ENCODE results near the gene FBXO24. TPM values are rescaled to one million over a fixed set of nuclear protein-coding genes. Genes with fewer than 3 reads are reported as not detected.

FBXO24 gene
- total RNA-seq, 6 donors from 2014 or later = 0.63 to 4.2 (median 0.77) TPM; not detected in 3

DNA sequence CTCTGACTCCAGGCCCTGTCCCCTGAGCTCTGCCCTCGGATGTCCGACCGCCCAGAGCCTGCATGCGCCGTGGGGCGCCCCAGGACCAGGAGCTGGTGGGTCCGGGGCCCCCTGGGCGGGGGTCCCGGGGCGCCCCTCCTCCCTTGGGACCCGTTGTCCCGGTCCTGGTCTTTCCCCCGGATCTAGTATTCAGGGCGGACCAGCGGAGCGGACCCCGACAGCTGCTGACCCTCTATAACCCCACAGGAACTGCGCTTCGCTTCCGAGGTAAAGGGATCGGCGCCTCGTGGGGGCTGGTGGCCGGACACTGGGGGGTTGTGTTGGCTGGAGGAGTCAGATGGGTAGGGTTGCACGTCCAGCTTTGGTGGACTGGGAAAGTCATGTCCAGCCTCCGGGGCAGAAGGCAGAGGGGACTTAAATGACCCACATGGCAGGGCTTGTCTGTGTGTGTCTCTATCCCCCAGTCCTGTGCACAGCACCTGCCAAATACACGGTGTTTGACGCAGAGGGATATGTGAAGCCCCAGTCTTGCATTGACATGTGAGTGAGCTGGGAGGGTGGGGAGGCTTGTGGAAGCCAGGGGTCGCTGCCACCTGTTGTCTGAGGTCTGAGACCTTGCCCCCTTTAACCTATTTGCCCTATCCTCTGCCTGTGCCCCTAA, 26.7 kb downstream of the FBXO24 start:
- Histone ChIP-seq H3K36me3 (peaks cover 0 to 6% (median 3%) of the 10 kb centered on the region in 4 donors), H3K9me3 (no peaks in the 10 kb centered on the region), H3K4me1 (peaks cover 8 to 17% (median 10%) of the 10 kb centered on the region in 4 donors), H3K27ac (peak overlapping the region; percentile 80 to 94 (median 90)), H3K4me3 (peak overlapping the region; percentile 37 to 82 (median 76)), H3K27me3 (no peaks in the 10 kb centered on the region)
- no peak for DNase-seq
- peak; percentile 1 to 2 for ATAC-seq (ENCODE audit: low FRiP score in 2 of 2)
- TF ChIP-seq EP300 (IDR thresholded peaks at IDR 0.05) (no peak), POLR2AphosphoS5 (IDR thresholded peaks at IDR 0.05) (no peak), POLR2A (IDR thresholded peaks at IDR 0.05) (no peak)
- TF ChIP-seq, protein P1, sequence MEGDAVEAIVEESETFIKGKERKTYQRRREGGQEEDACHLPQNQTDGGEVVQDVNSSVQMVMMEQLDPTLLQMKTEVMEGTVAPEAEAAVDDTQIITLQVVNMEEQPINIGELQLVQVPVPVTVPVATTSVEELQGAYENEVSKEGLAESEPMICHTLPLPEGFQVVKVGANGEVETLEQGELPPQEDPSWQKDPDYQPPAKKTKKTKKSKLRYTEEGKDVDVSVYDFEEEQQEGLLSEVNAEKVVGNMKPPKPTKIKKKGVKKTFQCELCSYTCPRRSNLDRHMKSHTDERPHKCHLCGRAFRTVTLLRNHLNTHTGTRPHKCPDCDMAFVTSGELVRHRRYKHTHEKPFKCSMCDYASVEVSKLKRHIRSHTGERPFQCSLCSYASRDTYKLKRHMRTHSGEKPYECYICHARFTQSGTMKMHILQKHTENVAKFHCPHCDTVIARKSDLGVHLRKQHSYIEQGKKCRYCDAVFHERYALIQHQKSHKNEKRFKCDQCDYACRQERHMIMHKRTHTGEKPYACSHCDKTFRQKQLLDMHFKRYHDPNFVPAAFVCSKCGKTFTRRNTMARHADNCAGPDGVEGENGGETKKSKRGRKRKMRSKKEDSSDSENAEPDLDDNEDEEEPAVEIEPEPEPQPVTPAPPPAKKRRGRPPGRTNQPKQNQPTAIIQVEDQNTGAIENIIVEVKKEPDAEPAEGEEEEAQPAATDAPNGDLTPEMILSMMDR (IDR thresholded peaks at IDR 0.05) = no peak
- 8 to 11% methylated on average over 3 to 17 of the region's 29 CpGs for WGBS, 2 donors

DNA sequence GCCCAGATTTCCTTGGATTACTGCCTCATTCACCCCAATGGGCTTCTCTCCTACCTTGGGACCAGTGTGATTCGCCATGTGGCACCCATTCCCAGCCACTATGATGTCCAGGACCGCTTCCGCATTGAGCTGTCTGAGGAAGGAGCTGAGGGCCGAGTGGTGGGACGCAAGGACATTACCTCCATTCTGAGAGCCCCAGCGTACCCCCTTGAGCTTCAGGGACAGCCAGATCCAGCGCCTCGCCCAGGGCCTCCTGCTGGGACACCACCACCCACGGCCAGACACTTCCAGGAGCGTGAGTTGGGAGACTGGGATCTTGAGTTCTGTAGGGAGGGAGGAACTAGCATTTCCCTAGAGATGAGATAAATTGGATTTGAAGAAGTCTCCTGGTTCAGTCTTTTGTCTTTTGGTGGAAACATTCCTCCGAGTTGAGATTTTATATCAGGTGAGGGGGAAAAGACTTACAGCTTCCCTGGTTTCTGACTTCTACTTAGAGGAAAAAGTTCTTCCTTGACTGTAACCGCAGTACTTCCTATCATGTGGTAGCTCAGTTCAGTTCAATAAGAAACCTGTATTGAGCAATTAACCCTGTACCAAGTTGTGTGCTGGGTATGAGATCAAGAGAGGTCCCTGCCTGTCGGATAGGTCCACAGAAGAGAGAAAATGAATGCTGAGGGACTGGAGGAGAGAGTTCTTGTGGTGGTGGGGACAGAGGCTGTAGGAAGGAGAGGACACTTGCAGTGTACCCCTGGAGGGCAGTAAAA, 27.5 kb downstream of the FBXO24 start:
- no peak for ATAC-seq (ENCODE audit: low FRiP score in 2 of 2)
- peak overlapping the region in 3 of 4 donors; percentile 70 to 82 (median 81) for H3K4me3 ChIP-seq
- no peak for DNase-seq
- H3K36me3 ChIP-seq = peaks cover 0 to 6% (median 3%) of the 10 kb centered on the region in 4 donors
- peaks cover 8 to 17% (median 10%) of the 10 kb centered on the region in 4 donors for H3K4me1 ChIP-seq
- no peak for TF ChIP-seq EP300 (IDR thresholded peaks at IDR 0.05)
- TF ChIP-seq, protein P1 (IDR thresholded peaks at IDR 0.05) = no peak
- TF ChIP-seq POLR2AphosphoS5 (IDR thresholded peaks at IDR 0.05) = no peak
- no peak for TF ChIP-seq POLR2A (IDR thresholded peaks at IDR 0.05)
- H3K27ac ChIP-seq = no peak overlapping the region
- no peaks in the 10 kb centered on the region for H3K27me3 ChIP-seq
- H3K9me3 ChIP-seq = no peaks in the 10 kb centered on the region
- 82 to 86% methylated on average over 11 to 13 of the region's 13 CpGs for WGBS, 2 donors

DNA sequence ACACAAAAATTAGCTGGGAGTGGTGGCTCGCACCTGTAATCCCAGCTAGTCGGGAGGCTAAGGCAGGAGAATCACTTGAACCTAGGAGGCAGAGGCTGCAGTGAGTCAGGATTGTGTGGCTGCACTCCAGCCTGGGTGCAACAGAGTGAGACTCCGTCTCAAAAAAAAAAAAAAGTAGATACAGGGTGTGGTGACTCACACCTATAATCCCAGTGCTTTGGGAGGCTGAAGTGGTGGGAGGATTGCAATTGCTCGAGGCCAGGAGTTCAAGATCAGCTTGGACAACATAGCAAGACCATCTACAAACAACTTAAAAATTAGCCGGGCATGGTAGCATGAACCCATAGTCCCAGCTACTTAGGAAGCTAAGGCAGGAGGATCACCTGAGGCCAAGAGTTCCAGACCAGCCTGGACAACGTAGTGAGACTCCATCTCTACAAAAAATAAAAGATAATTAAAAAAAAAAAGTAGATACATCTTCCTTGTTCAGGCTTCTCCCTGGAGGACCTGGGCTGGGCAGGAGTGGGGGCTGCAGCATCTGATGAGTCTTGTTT, 28.3 kb downstream of the FBXO24 start:
- WGBS, 2 donors = 86 to 89% methylated on average over 6 of the region's 6 CpGs
- TF ChIP-seq POLR2AphosphoS5 (IDR thresholded peaks at IDR 0.05) = no peak
- TF ChIP-seq EP300 (IDR thresholded peaks at IDR 0.05) = no peak
- TF ChIP-seq POLR2A (IDR thresholded peaks at IDR 0.05) = no peak
- TF ChIP-seq, protein P1 (IDR thresholded peaks at IDR 0.05) = no peak
- DNase-seq (no peak), ATAC-seq (ENCODE audit: low FRiP score in 2 of 2) (no peak)
- Histone ChIP-seq H3K4me3 (no peak overlapping the region), H3K27ac (no peak overlapping the region), H3K36me3 (peaks cover 0 to 6% (median 3%) of the 10 kb centered on the region in 4 donors), H3K4me1 (peaks cover 8 to 17% (median 10%) of the 10 kb centered on the region in 4 donors), H3K9me3 (no peaks in the 10 kb centered on the region), H3K27me3 (no peaks in the 10 kb centered on the region)

DNA sequence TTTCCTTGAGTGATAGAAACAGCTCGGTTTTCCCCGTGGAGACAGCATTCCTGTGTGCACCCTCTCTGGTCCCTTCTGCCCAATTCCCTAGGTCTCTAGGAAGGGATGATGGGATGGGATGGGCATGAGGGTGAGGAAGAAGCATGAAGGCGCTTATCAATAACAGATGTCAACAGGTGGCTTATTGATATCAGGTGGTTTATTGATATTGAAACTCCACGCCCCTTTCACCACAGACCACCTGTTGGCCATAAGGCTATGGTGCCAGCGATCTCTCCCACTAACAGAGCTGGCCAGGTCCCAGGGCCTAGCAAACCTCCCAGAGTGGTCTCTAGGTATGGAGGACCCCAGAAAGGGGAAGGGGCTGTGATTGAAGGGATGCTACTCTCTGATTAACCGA, 34.1 kb downstream of the FBXO24 start:
- DNase-seq (no peak), ATAC-seq (ENCODE audit: low FRiP score in 2 of 2) (no peak)
- no peaks in the 10 kb centered on the region for H3K27me3 ChIP-seq
- H3K36me3 ChIP-seq = peaks cover 0 to 3% (median 1%) of the 10 kb centered on the region in 4 donors
- no peak overlapping the region for H3K27ac ChIP-seq
- H3K4me1 ChIP-seq = no peaks in the 10 kb centered on the region
- WGBS, 2 donors = 93 to 94% methylated on average over 6 of the region's 6 CpGs
- no peak overlapping the region for H3K4me3 ChIP-seq
- H3K9me3 ChIP-seq = no peaks in the 10 kb centered on the region
- TF ChIP-seq POLR2A (IDR thresholded peaks at IDR 0.05) (no peak), EP300 (IDR thresholded peaks at IDR 0.05) (no peak)

DNA sequence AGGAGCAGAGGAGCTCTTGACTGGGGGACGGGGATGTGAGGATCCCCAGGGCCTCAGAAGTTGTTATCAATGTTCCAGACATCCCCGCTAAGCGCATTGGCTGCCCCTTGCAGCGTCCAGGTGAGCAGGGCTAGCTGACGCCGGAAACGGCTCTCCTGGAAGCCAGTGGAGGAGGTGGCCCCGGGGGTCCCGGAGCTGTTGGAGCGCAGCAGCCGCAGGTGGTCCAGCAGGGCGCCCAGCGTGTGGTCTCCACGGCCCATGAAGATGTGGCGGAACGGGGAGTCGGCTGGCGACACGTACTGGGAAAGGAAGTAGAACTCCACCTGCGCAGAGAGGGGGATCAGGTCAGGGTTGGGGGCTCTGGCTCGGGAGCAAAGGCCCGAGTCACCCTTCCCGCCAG, 34.7 kb downstream of the FBXO24 start:
- DNase-seq (peak in 1 of 2 donors; percentile 69), ATAC-seq (ENCODE audit: low FRiP score in 2 of 2) (no peak)
- Histone ChIP-seq H3K4me1 (no peaks in the 10 kb centered on the region), H3K27me3 (no peaks in the 10 kb centered on the region), H3K36me3 (no peaks in the 10 kb centered on the region), H3K27ac (no peak overlapping the region), H3K4me3 (no peak overlapping the region), H3K9me3 (no peaks in the 10 kb centered on the region)
- 90 to 94% methylated on average over 23 of the region's 23 CpGs for WGBS, 2 donors
- no peak for TF ChIP-seq POLR2A (IDR thresholded peaks at IDR 0.05)

Data from upper lobe of left lung (tissue), 6 donors.